ENCODE data around the gene TMEM63C. TPM values are rescaled to one million over a fixed set of nuclear protein-coding genes. Genes with fewer than 3 reads are reported as not detected.

The TMEM63C gene
- polyA plus RNA-seq, 1 donor from 2014 or later, result 11.1 TPM

GRCh38 chr14:77240336-77240915, 58.8 kb downstream of the TMEM63C start:
- H3K9ac ChIP-seq (ENCODE audit: low read length), result no peak overlapping the region
- no peak overlapping the region for H3K4me2 ChIP-seq (ENCODE audit: low read length)
- H3K9me3 ChIP-seq (ENCODE audit: low read length), result no peaks in the 10 kb centered on the region
- H3F3A ChIP-seq (ENCODE audit: insufficient read depth, low read length, poor library complexity, severe bottlenecking), result no peaks in the 10 kb centered on the region
- no peaks in the 10 kb centered on the region for H3K27me3 ChIP-seq (ENCODE audit: insufficient read depth, low read depth, low read length)
- no peaks in the 10 kb centered on the region for H3K79me2 ChIP-seq (replicated peaks; ENCODE audit: insufficient read depth, low read length)
- H3K27ac ChIP-seq (ENCODE audit: low read length), result no peak overlapping the region
- TF ChIP-seq RAD21 (conservative IDR thresholded peaks at IDR 0.05), result no peak
- no peaks in the 10 kb centered on the region for H3K9me2 ChIP-seq (ENCODE audit: insufficient read depth, low read length)
- no peaks in the 10 kb centered on the region for H4K20me1 ChIP-seq (ENCODE audit: insufficient read depth)
- no peak overlapping the region for H3K4me3 ChIP-seq (ENCODE audit: low read length)
- H3K36me3 ChIP-seq (ENCODE audit: insufficient read depth, low read length), result no peaks in the 10 kb centered on the region
- no peak overlapping the region for H2AFZ ChIP-seq (ENCODE audit: low read depth, low read length)

- Histone ChIP-seq H3K9me2 (ENCODE audit: insufficient read depth, low read length) (no peaks in the 10 kb centered on the region), H3K36me3 (ENCODE audit: insufficient read depth, low read length) (peaks cover 5% of the 10 kb centered on the region), H3K4me3 (ENCODE audit: low read length) (no peak overlapping the region), H3F3A (ENCODE audit: insufficient read depth, low read length, poor library complexity, severe bottlenecking) (no peaks in the 10 kb centered on the region), H3K27ac (ENCODE audit: low read length) (no peak overlapping the region), H3K4me2 (ENCODE audit: low read length) (no peak overlapping the region), H3K27me3 (ENCODE audit: insufficient read depth, low read depth, low read length) (no peaks in the 10 kb centered on the region), H4K20me1 (ENCODE audit: insufficient read depth) (no peaks in the 10 kb centered on the region), H3K79me2 (replicated peaks; ENCODE audit: insufficient read depth, low read length) (no peaks in the 10 kb centered on the region), H2AFZ (ENCODE audit: low read depth, low read length) (no peak overlapping the region), H3K9ac (ENCODE audit: low read length) (no peak overlapping the region), H3K9me3 (ENCODE audit: low read length) (no peaks in the 10 kb centered on the region)
- TF ChIP-seq POLR2AphosphoS5 (IDR thresholded peaks at IDR 0.05), result no peak
- TF ChIP-seq RAD21 (conservative IDR thresholded peaks at IDR 0.05), result no peak
- TF ChIP-seq CTCF (IDR thresholded peaks at IDR 0.05; ENCODE audit: poor library complexity, severe bottlenecking), result no peak
- TF ChIP-seq REST (IDR thresholded peaks at IDR 0.05; ENCODE audit: borderline replicate concordance), result no peak
- TF ChIP-seq EP300 (conservative IDR thresholded peaks at IDR 0.05; ENCODE audit: poor library complexity, severe bottlenecking), result no peak
- TF ChIP-seq EZH2 (IDR thresholded peaks at IDR 0.05; ENCODE audit: borderline replicate concordance, insufficient read depth, low read length, poor library complexity, severe bottlenecking), result no peak
- no peak for TF ChIP-seq MXI1 (conservative IDR thresholded peaks at IDR 0.05; ENCODE audit: poor library complexity, severe bottlenecking)
- no peak for TF ChIP-seq TAF1 (IDR thresholded peaks at IDR 0.05; ENCODE audit: low read depth)
- TF ChIP-seq SMC3 (conservative IDR thresholded peaks at IDR 0.05; ENCODE audit: poor library complexity), result no peak
Measured at GRCh38 chr14:77241955-77242354, 60.4 kb downstream of the TMEM63C start.

Measured in neural cell (in vitro differentiated cells).